ENCODE data around the gene CPLX1. TPM values are rescaled to one million over a fixed set of nuclear protein-coding genes. Genes with fewer than 3 reads are reported as not detected.

CPLX1 gene
- total RNA-seq, 4 donors from 2014 or later, result 0.34 to 3.8 (median 0.74) TPM

- TF ChIP-seq CTCF (IDR thresholded peaks at IDR 0.05; ENCODE audit: low read depth), result no peak
These were observed 612 bp downstream of the CPLX1 start for GRCh38 chr4:825063-825970.

- no peak for TF ChIP-seq CTCF (IDR thresholded peaks at IDR 0.05; ENCODE audit: low read depth)
These were observed 1.4 kb downstream of the CPLX1 start for GRCh38 chr4:824461-825062.

- no peak for TF ChIP-seq CTCF (IDR thresholded peaks at IDR 0.05; ENCODE audit: low read depth)
These were observed 2.0 kb downstream of the CPLX1 start for GRCh38 chr4:823761-824460.

- no peak for TF ChIP-seq CTCF (IDR thresholded peaks at IDR 0.05; ENCODE audit: low read depth)
These were observed 2.7 kb downstream of the CPLX1 start for GRCh38 chr4:823176-823760.

GRCh38 chr4:822361-823175 lies 3.4 kb downstream of the CPLX1 start:
- no peak for TF ChIP-seq CTCF (IDR thresholded peaks at IDR 0.05; ENCODE audit: low read depth)

- no peak for TF ChIP-seq CTCF (IDR thresholded peaks at IDR 0.05; ENCODE audit: low read depth)
These were observed 4.3 kb downstream of the CPLX1 start for GRCh38 chr4:821631-822030.

Measured in subcutaneous adipose tissue (tissue), 4 donors.